ENCODE data around the gene GOLGA6L7.
"Not testable (repeated sequence)": the region's sequence is repeated elsewhere in the genome, so short reads cannot be mapped to it uniquely, and the experiment has no call there.

GOLGA6L7 gene

GRCh38 chr15:28884151-28884940, 35.9 kb upstream of the GOLGA6L7 start:
- no peak for DNase-seq (ENCODE audit: low read depth)

DNA sequence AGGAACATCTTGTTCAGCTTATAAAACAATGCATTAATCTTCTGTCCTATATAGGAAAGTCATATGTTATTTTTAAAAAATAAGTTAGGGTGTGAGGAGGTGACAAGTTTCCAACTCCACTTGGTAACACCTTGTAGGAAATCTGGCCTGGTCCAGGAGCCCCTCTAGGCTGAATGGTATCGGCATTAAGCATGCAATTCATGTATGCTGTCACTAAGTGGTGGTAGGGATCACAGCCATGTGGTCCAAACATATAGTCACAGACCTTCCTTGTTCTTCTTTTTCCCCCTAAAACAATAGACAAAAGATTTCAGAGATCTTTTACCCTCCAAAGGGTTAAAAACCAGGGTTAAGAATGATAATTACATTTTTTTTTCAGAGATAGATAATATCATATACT, 33.2 kb upstream of the GOLGA6L7 start:
- DNase-seq (ENCODE audit: low read depth) = no peak

DNA sequence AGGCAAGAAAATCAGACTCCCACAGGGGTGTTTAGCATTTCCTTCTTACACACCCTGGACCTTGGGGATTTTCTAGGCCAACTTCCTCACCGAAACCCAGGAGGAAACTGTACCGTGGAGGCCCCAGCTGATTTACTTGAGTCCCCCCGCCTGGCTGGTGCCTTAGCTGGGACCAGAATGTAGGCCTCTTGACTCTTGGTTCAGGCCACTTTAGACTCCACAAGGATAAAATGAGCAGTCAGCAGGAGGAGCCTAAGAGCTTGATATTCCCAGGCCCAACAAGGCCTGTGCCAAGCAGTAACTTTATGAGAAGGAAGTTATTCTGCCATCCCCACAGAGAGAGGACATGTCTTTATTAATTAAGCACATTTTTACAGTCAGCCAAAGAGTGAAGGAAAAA, 32.7 kb upstream of the GOLGA6L7 start:
- no peak for DNase-seq (ENCODE audit: low read depth)

DNA sequence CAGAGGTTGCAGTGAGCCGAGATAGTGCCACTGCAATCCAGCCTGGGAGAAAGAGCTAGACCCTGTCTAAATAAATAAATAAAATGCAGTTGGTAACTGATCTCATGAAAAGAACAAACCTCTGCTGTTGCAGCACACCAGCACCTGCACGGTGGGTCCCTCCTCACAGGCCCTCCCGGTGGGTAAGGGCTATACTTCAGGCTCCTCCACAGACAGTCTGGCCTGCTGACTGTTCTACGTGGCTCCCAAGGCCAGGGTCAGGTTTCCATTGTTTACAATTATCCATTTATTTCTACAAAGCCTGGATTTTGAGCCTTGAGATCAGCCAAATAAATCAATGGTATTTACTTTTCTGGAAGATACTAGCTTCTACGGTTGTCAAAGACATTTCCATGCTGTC, 32.2 kb upstream of the GOLGA6L7 start:
- DNase-seq (ENCODE audit: low read depth) = no peak

DNA sequence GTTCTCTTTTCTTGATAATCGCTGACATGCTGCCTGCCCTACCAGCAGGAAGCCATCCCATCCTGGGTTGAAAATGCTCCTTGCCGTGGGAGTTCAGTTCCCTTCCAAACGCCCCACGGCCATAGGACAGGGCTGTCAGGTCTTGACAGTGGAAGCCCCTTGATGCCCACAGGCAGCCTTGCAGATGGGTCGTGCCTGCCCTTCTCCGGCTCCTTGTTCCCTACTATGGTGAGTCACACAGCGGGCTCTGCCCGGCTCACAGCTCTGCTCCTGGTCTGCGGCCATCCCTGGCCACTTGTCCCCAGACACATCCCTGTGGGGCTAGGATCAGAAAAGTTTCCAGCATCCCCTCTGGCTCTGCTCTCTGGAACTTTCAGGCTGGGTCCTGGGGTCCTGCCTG, 31.1 kb upstream of the GOLGA6L7 start:
- no peak for DNase-seq (ENCODE audit: low read depth)

GRCh38 chr15:28878209-28878608, 29.8 kb upstream of the GOLGA6L7 start:
- no peak for DNase-seq (ENCODE audit: low read depth)

DNA sequence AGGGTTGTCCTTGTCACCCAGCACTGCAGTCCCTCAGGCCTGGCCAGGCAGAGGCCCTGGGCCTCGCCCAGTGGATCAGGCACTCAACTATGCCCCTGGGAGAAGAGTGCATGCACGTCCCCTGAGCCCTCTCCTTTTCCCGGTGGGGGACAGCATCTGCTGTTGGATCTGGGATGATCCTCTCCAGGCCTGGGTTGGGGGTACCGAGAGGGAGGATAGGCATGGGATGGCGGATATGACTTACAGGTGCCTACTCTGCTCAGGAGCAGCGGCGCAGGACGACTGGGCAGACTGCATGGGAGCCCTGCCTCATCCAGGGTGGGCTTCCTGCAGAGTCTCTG, 28.4 kb upstream of the GOLGA6L7 start:
- no peak for DNase-seq (ENCODE audit: low read depth)

- DNase-seq (ENCODE audit: low read depth) = no peak
Observed at GRCh38 chr15:28876131-28876844, 27.8 kb upstream of the GOLGA6L7 start.

DNA sequence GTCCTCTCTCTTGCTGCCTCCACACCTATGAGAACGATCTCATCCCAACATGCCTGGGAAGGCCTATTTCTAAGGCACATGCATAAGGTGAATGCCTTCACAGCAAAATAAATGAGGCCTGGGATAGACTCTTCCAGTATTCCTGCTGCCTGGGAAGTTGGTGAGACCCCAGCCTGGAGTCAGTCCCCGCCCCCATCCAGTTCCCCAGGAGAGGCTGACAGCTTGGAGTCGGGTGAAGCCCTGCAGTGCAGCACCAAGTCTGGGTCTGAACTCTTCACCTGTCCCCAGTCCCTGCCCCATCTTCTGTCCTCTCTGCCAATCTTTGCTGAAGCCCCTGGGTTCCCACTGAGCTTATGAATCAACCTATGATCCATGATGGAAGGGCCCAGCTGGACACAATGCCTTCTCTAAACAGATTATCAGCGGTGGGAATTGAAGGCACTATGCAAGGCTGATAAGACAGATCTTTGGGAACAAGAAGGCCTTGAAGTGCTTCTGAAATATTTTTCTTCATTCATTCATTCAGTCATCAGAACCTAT, 27.1 kb upstream of the GOLGA6L7 start:
- DNase-seq (ENCODE audit: low read depth) = no peak

- DNase-seq (ENCODE audit: low read depth) = no peak
Observed at GRCh38 chr15:28873585-28874190, 25.2 kb upstream of the GOLGA6L7 start.

DNA sequence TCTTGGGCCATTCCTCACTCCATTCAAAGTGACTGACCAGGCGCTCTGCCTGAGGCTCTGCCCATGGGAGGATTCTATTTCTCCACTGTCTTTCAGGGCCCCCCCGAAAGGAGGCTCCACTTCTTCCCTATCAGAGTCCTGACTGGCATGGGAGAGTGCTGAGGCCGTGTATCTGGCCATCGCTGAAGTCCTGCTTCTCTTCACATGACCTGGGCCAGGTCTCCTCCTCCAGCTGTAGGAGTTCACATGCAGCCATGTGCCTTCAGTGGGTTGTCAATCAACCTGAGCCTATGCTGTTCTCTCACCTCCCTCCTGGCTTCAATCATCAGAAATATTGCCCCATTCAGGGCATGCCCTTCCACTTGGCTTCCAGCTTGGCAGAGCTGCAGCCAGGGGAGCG, 24.6 kb upstream of the GOLGA6L7 start:
- no peak for DNase-seq (ENCODE audit: low read depth)

GRCh38 chr15:28871168-28871567, 22.7 kb upstream of the GOLGA6L7 start:
- no peak for DNase-seq (ENCODE audit: low read depth)

DNA sequence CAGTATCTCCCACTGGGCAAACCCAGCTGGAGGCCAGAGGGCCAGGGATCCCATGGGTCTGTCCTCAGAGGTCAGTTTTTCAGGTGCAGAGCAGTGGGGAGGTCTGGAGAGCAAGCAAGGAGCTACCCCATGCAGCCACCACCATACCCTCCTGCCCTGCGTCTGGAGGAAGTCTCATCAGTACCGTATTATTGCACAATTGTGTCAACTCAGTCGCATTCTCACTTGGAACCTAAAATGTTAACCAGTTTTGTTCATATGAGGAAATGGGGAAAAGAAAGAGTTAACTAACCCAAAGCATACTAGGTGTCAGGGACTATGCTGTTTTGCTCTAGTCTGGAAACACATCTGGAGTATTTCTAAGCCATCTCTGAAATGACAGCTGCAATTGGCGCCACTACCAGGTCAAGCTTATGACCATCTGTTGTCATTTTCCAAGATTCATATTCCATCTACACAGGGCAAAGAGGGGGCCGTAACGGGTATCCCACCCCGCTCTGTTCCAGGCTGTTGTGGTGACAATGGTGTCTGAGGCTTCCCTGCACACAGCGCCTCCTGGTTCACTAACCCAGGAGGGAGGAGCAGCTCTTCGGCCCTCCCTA, 20.4 kb upstream of the GOLGA6L7 start:
- DNase-seq (ENCODE audit: low read depth) = no peak

DNA sequence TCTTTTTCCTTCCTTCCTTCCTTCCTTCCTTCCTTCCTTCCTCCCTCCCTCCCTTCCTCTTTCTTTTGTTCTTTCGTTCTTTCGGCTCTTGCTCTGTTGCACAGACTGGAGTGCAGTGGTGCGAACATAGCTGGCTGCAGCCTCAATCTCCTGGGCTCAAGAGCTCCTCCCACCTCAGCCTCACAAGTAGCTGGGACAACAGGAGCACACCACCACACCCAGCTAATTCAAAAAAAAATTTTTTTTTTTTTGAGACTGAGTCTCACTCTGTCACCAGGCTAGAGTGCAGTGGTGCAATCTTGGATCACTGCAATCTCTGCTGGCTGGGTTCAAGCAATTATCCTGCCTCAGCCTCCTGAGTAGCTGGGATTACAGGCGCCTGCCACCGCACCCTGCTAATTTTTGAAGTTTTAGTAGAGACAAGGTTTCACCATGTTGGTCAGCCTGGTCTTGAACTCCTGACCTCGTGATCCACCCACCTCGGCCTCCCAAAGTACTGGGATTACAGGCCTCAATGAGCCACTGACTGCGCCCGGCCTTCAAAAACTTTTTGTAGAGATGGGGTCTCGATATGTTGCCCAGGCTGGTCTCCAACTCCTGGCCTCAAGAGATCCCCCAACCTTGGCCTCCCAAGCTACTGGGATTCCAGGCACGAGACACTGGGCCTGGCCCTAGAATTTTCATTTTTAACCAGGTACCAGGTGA, 13.3 kb upstream of the GOLGA6L7 start:
- DNase-seq (ENCODE audit: low read depth) = not testable (repeated sequence)

DNA sequence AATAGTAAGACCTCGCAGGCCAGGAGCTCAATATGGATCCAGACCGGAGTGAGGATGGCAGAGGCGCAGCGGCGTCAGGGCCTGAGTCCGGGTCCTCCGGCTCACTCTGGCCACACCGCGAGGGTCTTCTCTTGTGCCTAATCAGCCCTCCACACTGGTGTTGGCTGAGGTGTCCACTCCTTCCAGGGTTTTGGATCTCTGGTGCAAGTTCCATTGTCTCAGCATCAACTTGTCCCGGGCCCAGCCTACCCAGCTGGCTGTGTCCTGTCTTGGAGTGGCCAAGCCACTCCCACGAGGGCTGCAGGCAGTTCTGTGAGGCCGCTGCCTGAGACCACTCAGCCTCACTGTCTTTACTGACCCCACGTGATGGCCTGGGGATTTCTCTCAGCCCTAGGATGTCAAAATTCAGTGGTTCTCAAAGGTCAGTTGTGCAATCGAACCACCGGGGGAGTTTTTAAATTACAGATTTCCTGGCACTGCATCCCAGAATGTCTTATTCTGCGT, 12.6 kb upstream of the GOLGA6L7 start:
- no peak for DNase-seq (ENCODE audit: low read depth)

DNA sequence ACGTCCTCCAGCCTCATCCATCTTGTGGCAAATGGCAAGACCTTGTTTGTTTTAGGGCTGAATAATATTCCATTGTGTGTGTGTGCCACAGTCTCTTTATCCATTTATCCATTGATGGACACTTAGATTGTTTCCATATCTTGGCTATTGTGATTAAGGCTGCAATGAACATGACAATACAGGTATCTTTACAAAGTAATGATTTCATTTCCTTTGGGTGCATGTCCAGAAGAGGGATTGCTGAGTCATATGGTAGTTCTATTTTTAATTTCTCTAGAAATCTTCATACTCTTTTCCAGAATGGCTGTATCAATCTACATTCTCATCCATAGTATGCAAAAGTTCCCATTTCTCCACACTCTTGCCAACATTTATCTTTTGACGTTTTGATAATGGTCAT, 6.1 kb upstream of the GOLGA6L7 start:
- not testable (repeated sequence) for DNase-seq (ENCODE audit: low read depth)

DNA sequence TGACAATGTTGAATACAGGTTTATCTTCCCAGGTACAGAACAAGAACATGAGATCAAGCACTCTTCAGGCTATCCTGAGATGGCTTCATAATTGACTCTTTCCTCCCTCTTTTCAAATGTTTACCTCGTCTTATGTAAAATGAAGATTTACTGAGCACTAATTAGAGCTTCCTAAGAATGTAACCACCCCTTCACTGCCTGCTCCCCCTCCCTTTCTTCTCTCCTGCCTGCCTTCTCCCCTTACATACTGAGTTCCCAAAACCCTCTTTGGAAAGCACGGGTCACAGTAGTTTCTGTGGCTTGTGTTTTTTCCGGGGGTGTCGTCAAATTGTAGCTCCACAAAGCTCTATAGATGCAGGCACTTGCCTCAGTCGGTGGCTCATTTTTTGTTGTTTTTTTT, 5.2 kb upstream of the GOLGA6L7 start:
- not testable (repeated sequence) for DNase-seq (ENCODE audit: low read depth)

DNA sequence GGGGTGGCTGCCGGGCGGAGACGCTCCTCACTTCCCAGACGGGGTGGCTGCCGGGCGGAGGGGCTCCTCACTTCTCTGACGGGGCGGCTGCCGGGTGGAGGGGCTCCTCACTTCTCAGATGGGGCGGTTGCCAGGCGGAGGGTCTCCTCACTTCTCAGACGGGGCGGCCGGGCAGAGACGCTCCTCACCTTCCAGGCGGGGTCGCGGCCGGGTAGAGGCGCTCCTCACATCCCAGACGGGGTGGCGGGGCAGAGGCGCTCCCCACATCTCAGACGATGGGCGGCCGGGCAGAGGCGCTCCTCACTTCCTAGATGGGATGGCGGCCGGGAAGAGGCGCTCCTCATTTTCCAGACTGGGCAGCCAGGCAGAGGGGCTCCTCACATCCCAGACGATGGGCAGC, 1.3 kb upstream of the GOLGA6L7 start:
- DNase-seq (ENCODE audit: low read depth) = not testable (repeated sequence)

DNA sequence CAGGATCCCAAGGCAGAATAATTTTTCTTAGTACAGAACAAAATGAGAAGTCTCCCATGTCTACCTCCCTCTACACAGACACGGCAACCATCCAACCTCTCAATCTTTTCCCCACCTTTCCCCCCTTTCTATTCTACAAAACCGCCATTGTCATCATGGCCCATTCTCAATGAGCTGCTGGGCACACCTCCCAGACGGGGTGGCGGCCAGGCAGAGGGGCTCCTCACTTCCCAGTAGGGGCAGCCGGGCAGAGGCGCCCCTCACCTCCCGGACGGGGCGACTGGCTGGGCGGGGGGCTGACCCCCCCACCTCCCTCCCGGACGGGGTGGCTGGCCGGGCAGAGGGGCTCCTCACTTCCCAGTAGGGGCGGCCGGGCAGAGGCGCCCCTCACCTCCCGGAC, 827 bp upstream of the GOLGA6L7 start:
- not testable (repeated sequence) for DNase-seq (ENCODE audit: low read depth)

DNA sequence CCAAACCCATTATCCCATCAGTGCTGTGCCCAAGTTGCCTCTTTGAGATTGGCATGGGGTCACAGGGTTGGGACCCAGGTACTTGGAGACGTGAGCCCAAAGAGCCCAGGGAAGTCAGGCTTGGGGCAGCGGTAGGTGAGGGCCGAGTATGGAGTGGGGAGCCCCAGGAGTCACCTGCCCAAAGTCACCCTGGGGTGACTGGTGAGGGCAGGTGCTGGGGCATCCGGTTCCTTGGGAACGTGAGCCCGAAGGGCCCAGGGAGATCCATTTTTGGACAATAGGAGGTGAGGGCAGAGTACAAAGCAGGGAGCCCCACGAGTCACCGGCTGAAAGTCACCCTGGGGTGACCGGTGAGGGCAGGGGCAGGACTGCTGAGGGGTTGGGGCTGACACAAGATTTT, 485 bp downstream of the GOLGA6L7 start:
- not testable (repeated sequence) for DNase-seq (ENCODE audit: low read depth)

DNA sequence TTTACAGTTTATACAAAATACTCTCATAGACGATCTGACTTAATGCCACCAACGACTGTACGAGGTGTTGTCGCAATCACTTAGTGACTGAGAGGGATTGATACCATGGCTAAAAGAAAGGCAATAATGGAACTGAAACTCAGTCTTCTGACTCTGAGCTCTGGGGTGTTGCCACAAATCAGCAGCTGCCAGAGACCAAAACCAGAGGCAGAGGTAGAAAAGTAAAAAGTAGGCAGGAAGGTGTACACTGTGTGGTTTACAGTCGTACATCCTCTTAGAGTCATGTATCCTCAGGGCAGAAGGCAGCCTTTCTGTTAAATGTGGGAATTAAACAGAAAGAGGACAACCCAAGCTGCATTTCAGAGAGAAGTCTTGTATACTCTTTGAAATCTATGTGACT, 1.2 kb downstream of the GOLGA6L7 start:
- DNase-seq (ENCODE audit: low read depth) = not testable (repeated sequence)

GRCh38 chr15:28844147-28844546, 4.3 kb downstream of the GOLGA6L7 start:
- not testable (repeated sequence) for DNase-seq (ENCODE audit: low read depth)
